Activated CD8-positive, alpha-beta memory T cell treated with anti-CD3 and anti-CD28 coated beads, Interleukin-2, amount 10 ng/mL, durations not matched to agents 7 days and 5 days (primary cell): ENCODE data around the gene NPIPB13. TPM values are rescaled to one million over a fixed set of nuclear protein-coding genes. Genes with fewer than 3 reads are reported as not detected.
"Not testable (repeated sequence)": the region's sequence is repeated elsewhere in the genome, so short reads cannot be mapped to it uniquely, and the experiment has no call there.

Source experiments
- ATAC-seq: fragments of 150-1000 bp; cut with Tn5 transposase; one replicate; pipeline ENCODE4 v1.10.0; 2021; ENCODE audit warnings: moderate library complexity
- CTCF ChIA-PET: fragments of 350-600 bp; sonication (Branson Sonifier 250); formaldehyde crosslinking; loops from one replicate; lab custom pipeline; 2021; ENCODE audit warnings: antibody characterized with exemption; lab: Charles Lee
- DNase-seq: peaks from one replicate; pipeline ENCODE4 v3.0.0-alpha.2; 2020
- H3K27ac Mint-ChIP-seq: one replicate; pipeline ENCODE4 v1.8.0; 2021; ENCODE audit warnings: mild to moderate bottlenecking, mixed read lengths
- H3K27me3 Mint-ChIP-seq: one replicate; pipeline ENCODE4 v1.8.0; 2021; ENCODE audit warnings: mixed read lengths
- H3K36me3 Mint-ChIP-seq: one replicate; pipeline ENCODE4 v1.8.0; 2021; ENCODE audit warnings: mild to moderate bottlenecking, mixed read lengths
- H3K4me1 Mint-ChIP-seq: one replicate; pipeline ENCODE4 v1.8.0; 2021; ENCODE audit warnings: mixed read lengths
- H3K4me3 Mint-ChIP-seq: one replicate; pipeline ENCODE4 v1.8.0; 2021; ENCODE audit warnings: mild to moderate bottlenecking, moderate library complexity, mixed read lengths
- H3K9me3 Mint-ChIP-seq: one replicate; pipeline ENCODE4 v1.8.0; 2022; ENCODE audit warnings: low read depth, mixed read lengths
- total RNA-seq, 2 experiments: library from RNA; stranded (reverse); gene quantifications; one replicate each; pipeline ENCODE4 v1.2.3, GENCODE V29; 2021

Gene NPIPB13
- total RNA-seq = 10 to 100 TPM; 12.8 to 23.8 TPM

DNA sequence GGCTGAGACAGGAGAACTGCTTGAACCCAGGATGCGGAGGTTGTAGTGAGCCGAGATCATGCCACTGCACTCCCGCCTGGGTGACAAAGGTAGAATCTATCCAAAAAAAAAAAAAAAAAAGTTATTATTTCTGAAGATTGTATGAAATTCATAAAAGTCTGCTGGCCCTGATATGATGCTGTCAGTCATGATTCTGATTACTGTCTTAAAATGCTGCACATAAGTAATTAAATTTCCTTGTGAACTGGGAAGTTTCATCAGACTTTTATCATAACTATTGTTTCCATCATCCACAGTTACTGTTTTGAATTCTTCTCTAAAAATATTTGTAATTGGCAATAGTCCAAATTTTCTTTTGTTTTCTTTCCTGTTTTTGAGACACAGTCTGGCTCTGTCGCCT, at the start of gene NPIPB13:
Gene NPIPB13 (minus strand): TSS at position 101 of the 400 bp plus-strand sequence. CDS start 2,906 bp downstream, outside the sequence.
- H3K4me3 Mint-ChIP-seq, H3K36me3 Mint-ChIP-seq, H3K4me1 Mint-ChIP-seq, H3K27me3 Mint-ChIP-seq, H3K9me3 Mint-ChIP-seq, DNase-seq, ATAC-seq, CTCF ChIA-PET, H3K27ac Mint-ChIP-seq: not testable (repeated sequence)

DNA sequence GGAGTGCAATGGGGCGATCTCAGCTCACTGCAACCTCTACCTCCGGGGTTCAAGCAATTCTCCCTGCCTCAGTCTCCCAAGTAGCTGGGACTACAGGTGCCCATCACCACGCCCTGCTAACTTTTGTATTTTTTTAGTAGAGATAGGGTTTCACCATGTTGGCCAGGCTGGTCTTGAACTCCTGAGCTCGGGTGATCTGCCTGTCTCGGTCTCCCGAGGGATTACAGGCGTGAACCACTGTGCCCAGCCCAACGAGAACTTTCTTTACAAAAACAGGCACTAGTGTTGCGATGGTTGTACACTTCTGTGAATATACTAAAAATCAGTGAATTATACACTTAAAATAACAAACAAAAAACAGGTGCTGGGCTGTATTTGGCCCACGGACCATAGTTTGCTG, 34.1 kb upstream of the NPIPB13 start:
- H3K9me3 Mint-ChIP-seq, H3K27me3 Mint-ChIP-seq, ATAC-seq, H3K4me3 Mint-ChIP-seq, H3K27ac Mint-ChIP-seq, H3K4me1 Mint-ChIP-seq, H3K36me3 Mint-ChIP-seq, DNase-seq, CTCF ChIA-PET: not testable (repeated sequence)

DNA sequence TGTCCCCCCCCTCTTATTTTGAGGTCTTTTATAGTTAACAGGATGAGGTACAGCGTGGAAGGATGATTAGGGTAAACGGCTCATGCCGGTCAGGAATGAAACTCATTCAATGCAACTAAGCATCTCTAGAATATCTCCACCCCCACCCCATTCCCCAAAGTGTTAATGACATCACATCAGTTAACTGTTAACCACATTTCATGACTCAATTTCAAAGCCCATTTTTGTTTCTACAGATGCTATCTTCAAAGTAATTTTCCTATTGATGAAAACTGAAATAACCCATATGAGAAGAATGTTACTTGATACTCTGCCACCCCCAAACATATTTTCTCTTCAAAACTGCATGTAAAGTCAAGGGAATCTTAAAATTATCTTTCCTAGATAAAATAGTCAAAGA, 30.2 kb upstream of the NPIPB13 start:
- H3K36me3 Mint-ChIP-seq, H3K27me3 Mint-ChIP-seq, H3K4me3 Mint-ChIP-seq, H3K9me3 Mint-ChIP-seq, CTCF ChIA-PET, H3K4me1 Mint-ChIP-seq, ATAC-seq, H3K27ac Mint-ChIP-seq, DNase-seq: not testable (repeated sequence)

DNA sequence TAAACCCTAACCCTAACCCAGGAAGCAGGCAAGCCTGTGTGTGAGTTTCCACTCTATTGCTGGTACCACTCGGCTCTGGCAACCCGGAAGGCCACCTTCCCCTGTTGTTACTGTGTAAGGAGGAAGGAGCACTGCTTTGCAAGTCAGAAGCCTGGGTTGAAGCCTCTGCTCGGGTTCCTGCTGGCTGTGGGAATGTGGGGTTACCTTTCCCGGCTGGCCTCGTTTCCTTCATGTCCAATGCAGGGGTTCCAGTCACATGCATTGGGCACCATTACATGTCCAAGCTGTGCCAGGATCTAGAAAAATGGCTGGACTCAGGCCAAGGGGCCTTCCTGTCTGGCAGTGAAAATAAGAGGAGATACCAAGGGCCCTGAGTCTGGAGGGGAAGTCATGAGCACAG, 31.2 kb downstream of the NPIPB13 start:
- H3K4me1 Mint-ChIP-seq, CTCF ChIA-PET, H3K27me3 Mint-ChIP-seq, ATAC-seq, H3K27ac Mint-ChIP-seq, H3K9me3 Mint-ChIP-seq, H3K4me3 Mint-ChIP-seq, H3K36me3 Mint-ChIP-seq: not testable (repeated sequence)
- DNase-seq = peak; percentile 7

DNA sequence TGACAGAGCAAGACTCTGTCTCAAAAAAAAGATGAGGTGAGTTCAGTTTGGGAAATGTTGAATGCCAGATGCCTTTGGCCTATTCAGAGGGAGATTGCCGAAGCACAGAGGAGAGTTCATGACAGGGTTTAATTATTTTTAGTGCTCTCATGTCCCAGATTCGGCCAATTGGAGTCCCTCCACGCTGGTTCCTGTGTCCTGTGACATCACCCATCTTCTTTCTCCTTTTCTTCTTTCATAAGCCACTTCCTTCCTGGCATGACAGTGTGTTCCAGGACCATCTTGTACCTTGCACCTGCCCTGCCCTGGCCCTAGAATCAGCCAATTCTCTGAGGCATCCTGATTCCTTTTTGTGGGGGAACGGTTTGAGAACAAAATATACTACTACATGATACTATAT, 36.9 kb downstream of the NPIPB13 start:
- DNase-seq, H3K36me3 Mint-ChIP-seq, H3K27ac Mint-ChIP-seq, H3K27me3 Mint-ChIP-seq, CTCF ChIA-PET, H3K9me3 Mint-ChIP-seq, H3K4me3 Mint-ChIP-seq, H3K4me1 Mint-ChIP-seq: not testable (repeated sequence)
- ATAC-seq = peak; percentile 51

DNA sequence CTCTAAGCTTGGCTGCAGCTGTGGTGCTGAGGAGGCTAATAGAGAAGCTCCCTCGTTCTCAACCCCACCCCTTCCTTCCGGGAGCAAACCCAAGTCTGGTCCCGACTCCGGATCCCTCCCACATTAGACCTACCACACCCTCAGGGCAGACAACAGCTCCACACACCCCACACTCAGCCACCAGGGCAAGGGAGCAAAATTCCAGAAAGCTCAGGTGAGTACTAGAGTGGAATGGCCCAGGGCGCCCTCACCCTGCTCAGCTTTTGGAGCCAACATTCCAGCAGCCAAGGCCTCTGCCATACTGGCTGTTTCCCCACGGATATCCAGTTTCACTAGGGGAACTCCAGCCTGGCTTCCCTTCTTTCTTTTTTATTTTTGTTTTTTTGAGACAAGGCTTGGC, 39.2 kb downstream of the NPIPB13 start:
- CTCF ChIA-PET, H3K36me3 Mint-ChIP-seq, H3K27ac Mint-ChIP-seq, H3K27me3 Mint-ChIP-seq, H3K9me3 Mint-ChIP-seq, DNase-seq, H3K4me3 Mint-ChIP-seq, H3K4me1 Mint-ChIP-seq: not testable (repeated sequence)
- peak; percentile 28 for ATAC-seq

DNA sequence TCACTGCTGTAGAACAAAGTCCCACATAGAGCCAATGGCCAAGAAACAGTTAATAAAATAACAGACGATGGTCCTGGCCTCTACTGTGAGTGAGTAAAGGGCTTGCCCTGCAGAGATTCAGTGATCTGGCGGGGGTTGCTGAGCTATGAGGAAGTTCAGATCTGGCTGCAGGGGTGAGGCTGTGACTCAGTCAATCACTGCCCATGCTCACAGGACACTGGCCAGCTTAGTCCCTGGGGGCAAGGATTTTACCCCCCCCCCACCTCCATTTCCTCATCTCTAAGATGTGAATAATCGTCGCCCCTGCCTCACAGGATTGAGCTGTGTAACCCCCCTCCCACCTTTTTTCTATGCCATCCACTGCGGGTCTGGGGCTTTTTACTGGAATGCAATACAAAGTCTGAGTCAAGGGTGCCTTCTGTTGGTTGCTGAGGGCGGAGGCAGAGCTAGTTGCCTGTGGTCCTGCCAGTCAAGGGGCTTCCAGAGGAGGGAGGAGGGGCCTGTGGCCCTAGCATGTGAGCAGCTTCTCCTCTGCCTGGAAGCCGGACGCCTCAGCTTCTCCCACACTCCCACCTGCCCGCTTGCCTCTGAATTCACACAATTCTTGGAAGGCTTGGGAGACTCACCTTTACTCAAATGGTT, 41.1 kb downstream of the NPIPB13 start:
- peak; percentile 22 for DNase-seq
- H3K36me3 Mint-ChIP-seq, ATAC-seq, H3K9me3 Mint-ChIP-seq, H3K4me1 Mint-ChIP-seq, H3K27ac Mint-ChIP-seq, H3K27me3 Mint-ChIP-seq, H3K4me3 Mint-ChIP-seq, CTCF ChIA-PET: not testable (repeated sequence)

DNA sequence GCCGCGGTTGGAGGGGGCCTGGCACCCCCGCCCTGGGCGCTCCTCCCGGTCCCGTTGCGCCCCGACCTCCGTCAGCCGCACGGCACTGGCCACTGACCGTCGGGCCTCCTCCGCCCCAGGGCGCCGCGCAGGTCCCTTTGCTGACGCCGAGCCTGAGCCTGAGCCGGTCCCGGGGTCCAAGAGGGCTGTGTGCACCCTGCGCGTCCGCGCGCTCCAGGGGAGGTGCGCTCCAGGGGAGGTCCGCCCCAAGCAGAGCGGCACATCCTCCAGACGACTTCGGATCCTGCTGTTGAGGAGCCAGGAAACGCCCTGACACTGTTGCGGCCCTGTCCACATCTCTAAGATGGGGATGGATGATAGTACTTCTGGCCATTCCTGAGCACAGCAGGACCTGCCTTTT, 42.0 kb downstream of the NPIPB13 start:
- H3K9me3 Mint-ChIP-seq, H3K27me3 Mint-ChIP-seq, H3K4me1 Mint-ChIP-seq, H3K36me3 Mint-ChIP-seq, H3K4me3 Mint-ChIP-seq, DNase-seq, CTCF ChIA-PET, H3K27ac Mint-ChIP-seq: not testable (repeated sequence)
- peak; percentile 65 for ATAC-seq

DNA sequence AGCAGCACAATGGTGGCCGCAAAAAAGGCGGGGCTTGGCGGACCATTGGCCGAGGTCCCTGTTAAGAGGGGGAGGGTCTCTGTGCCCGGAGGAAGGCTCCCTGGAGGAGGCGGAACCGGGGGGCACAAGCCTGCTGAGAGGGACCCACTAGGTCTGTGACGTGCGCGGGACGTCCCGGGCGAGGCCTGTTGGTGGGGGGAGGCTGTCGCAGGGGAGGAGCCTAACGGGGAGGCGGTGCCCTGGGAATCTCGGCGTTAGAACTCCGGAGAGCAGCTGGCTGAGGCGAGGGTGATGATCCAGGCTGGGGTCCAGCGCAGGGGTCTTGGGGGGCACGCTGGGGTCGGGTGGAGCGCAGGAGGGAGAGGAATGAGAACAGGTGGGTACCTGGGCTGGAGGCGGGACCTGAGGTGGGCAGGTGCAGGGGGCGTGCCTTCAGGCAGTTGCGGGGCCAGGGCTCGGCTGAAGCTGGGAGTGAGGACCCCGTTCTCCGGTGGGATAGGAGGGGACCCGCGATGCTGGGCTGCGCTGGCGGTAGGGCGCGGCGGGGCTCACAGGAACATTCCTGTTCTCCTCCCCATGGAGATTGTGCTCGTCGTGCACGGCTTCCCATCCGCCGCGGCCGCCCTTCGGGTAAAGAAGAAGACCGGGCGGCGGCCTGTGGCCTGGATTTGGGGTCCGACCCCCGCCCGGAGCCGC, 42.6 kb downstream of the NPIPB13 start:
- H3K36me3 Mint-ChIP-seq, H3K27ac Mint-ChIP-seq, H3K9me3 Mint-ChIP-seq, H3K4me1 Mint-ChIP-seq, CTCF ChIA-PET, H3K27me3 Mint-ChIP-seq, H3K4me3 Mint-ChIP-seq: not testable (repeated sequence)
- ATAC-seq (peak; percentile 70), DNase-seq (peak; percentile 31)

DNA sequence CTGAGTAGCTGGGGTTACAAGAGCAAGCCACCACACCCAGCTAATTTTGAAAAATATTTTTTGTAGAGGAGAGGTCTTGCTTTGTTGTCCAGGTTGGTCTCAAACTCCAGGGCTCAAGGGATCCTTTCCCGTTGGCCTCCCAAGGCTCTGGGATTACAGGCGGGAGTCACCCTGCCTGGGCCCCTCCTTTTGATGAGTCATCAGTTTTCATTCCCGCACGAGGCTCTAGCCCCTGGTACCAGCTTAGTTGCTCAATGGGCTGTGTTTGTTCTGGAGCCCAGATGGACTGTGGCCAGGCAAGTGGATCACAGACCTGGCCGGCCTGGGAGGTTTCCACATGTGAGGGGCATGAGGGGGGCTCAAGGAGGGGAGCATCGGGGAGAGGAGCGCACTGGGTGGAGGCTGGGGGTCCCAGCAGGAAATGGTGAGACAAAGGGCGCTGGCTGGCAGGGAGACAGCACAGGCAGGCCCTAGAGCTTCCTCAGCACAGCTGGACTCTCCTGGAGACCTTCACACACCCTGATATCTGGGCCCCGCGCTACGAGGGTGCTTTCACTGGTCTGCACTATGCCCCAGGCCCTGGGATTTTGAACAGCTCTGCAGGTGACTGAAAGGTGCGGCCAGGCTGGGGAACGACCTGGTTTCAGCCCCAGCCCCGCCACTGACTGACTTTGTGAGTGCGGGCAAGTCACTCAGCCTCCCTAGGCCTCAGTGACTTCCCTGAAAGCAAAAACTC, 48.5 kb downstream of the NPIPB13 start:
- CTCF ChIA-PET, H3K36me3 Mint-ChIP-seq, H3K4me3 Mint-ChIP-seq, H3K4me1 Mint-ChIP-seq, H3K27me3 Mint-ChIP-seq, H3K9me3 Mint-ChIP-seq, DNase-seq, H3K27ac Mint-ChIP-seq, ATAC-seq: not testable (repeated sequence)

DNA sequence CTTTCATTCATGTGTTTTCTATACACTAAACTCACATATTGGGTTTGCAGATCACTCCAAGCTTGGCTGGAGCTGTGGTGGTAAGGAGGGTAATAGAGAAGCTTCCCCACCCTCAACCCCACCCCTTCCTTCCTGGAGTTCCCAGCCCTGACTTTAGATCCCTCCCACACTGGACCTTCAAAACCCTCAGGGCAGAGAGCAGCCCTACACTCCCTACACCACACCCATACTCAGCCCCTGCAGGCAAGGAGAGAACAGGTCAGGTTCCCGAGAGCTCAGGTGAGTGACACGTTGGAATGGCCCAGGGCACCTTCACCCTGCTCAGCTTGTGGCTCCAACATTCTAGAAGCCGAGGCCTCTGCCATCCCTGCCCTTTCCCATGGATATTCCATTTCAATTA, 49.2 kb downstream of the NPIPB13 start, which contains the start of gene SULT1A3:
Gene SULT1A3 (plus strand): TSS at position 207 of the 400 bp plus-strand sequence. CDS start 1,474 bp downstream, outside the sequence.
- H3K36me3 Mint-ChIP-seq, H3K9me3 Mint-ChIP-seq, DNase-seq, CTCF ChIA-PET, H3K4me1 Mint-ChIP-seq, ATAC-seq, H3K4me3 Mint-ChIP-seq, H3K27me3 Mint-ChIP-seq, H3K27ac Mint-ChIP-seq: not testable (repeated sequence)
